GDM1 (cell line): ENCODE measurements around the gene SFXN4.
"Not testable (repeated sequence)": the region's sequence is repeated elsewhere in the genome, so short reads cannot be mapped to it uniquely, and the experiment has no call there.

Experiments used
- DNase-seq: peaks from one replicate; lab custom pipeline; 2025; lab: John Stamatoyannopoulos, UW

The SFXN4 gene

DNA sequence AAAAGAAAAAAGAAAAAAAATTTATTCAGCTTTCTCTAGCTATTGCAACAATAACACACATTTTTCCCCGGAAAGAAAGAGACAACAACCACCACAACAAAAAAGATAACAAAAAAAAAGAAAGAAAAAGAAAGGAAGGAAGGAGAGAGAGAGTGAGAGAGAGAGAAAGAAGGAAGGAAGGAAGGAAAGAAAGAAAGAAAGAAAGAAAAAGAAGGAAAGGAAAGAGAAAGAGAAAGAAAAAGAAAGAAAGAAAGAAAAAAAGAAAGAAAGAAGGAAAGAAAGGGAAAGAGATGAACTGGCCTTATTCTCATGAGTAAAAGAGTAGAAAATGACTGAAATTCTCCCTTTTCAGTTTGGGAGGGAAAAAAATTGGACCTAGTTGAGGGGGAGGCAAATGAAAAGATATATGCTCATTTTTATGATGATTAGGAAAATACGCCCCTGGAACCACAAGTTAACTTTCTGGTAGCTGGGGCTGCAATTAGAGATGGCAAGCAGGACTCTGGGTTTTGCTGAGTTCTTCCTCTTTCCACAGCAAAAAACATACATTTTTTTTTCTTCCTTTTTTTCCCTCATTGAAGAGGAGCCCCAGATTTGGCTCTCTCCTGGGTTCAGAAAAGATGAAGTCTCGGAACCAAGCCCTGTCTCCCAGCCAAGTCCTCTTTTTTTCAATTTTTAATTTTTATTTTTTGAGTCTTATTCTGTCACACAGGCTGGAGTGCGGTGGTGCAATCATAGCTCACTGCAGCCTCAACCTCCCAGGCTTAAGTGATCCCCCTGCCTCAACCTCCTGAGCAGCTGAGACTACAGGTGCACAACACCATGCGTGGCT lies 25.7 kb upstream of the SFXN4 start:
- DNase-seq: peak; percentile 6

- DNase-seq: no peak
These were observed 24.8 kb upstream of the SFXN4 start for GRCh38 chr10:119190353-119190752.

DNA sequence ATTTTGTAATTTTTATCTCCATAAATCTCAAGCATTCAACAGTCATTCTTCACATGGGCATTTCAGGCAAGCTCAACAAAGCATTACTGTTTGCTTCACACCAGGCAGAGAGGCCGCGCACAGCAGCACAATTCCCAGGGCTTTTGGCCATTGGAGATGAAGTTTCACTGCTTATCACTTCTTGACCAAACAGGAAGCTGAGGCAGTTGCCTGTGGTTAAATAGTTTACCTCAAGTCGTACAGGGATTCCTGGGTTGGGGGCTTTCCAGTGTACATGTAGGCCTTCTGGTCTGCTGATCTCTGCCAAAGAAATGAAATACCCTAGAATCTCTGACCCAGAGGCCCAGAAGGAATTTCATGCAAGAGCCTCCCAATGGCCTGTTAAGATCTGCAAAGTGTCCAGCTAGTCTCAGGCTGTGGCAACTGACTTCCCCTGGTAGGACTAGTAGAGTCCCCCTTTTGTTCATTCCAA lies 24.3 kb upstream of the SFXN4 start:
- peak; percentile 54 for DNase-seq

DNA sequence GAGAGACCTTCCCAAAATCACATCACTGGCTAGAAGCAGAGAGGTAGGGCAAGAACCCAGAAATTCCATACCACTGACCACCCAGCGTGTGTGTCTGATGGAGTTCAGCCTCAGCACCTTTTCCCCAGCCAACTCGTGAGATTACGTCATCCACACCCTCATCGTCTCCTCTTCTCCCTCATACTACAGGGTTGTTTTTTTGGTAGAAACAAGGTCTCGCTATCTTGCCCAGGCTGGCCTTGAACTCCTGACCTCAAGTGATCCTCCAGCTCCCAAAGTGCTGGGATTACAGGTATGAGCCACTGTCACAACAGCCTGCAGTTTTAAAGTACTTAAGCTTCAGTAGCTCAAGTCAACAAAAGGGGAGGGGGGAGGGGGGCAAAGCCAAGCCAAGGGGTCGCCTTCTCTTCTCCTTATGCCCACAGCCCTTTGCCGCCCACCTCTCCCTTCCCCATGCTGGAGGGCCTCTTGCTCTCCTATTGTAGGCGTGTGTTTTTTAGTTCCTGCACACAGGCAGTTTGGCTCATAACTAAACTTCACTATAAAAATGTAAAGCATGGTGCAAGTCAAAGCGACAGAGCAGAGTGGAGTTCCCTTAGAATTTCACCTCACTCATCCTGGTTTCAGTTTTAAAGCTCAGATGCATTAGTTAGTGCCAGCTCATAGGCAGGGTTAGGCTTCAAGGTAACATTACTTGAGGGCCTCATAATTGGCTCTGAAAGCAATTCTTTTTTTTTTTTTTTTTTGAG lies 18.3 kb upstream of the SFXN4 start:
- no peak for DNase-seq

DNA sequence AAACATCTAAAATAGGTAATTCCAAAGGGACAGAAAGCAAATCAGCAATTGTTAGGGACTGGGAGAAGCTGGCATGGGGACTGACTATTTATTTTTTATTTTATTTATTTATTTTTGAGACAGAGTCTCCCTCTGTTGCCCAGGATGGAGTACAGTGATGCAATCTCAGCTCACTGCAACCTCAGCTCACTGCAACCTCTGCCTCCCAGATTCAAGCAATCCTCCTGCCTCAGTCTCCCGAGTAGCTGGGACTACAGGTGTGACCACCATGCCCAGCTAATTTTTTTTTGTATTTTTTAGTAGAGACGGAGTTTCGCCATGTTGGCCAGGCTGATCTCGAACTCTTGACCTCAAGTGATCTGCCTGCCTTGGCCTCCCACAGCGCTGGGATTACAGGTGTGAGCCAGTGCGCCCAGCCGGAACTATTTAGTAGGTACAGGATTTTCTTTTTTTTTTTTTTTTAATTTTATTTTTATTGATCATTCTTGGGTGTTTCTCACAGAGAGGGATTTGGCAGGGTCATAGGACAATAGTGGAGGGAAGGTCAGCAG lies 15.4 kb upstream of the SFXN4 start:
- not testable (repeated sequence) for DNase-seq

- peak; percentile 89 for DNase-seq
These were observed 13.0 kb upstream of the SFXN4 start, which contains the start of gene PRDX3 for GRCh38 chr10:119178372-119179119. TSS of gene PRDX3 (minus strand) at chr10:119178812. CDS start at chr10:119178790, 22 bp downstream.

DNA sequence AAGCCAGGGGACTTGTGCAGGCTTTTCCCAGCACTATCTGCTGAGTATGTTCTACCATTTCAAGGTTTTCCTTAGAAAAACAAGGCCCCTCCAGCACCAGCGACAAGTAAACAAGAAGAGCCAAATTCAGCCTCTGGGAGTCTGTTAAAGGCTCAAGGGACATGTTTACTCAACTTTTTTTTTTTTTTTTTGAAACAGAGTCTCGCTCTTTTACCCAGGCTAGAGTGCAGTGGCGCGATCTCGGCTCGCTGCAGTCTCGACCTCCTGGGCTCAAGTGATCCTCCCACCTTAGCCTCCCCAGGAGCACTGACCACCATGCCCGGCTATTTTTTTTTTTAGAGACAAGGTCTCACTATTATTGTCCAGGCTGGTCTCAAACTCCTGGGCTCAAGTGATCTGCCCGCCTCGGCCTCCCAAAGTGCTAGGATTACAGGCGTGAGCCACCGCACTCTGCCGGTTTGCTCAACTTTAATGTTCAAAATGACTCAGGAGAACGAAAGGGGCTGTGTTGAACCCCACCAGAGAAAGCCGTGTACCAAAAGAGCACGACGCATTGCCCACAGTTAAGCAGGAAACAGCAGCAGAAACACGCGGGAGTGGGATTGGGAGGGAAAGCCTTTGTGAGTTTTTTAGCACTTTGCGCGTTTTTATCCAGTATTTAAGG lies 12.3 kb upstream of the SFXN4 start:
- no peak for DNase-seq

DNA sequence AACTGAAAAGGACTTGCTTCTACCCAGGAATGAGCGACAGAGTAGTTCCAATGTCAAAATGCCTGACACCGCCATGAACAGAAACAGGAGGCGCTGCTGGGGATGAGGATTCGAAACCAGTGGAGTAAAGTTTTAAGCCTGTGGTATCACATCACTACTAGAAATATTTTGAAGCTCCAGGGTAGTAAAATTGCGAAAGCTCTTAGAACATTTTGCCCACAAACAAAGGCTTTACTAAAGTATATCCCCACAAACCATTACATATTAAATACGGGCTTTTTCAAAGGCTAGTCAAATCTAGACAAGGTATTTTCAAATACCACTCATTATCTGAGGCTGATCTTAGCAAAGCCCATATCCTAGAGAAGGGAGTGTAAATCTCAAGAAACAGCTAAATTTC lies 10.7 kb upstream of the SFXN4 start:
- no peak for DNase-seq

- no peak for DNase-seq
These were observed 8.6 kb upstream of the SFXN4 start for GRCh38 chr10:119174109-119174508.

DNA sequence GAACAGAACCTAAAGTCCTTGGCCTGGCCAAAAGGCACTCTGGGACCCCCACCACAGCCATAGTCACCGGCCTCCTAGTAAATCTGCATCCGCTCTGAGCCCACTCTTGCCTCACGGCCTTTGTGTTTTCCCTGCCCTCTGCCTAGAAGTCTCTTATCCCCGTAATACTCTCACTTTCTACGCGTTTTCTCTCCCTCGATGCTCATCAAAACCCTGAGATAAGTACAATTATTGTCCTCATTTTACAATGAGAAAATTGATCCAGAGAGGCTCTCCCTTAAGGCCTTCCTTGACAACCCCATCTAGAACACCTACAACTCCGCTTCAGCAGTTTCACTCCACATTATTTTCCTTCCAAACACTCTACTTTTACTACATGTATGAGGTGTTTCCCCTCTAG lies 1.5 kb upstream of the SFXN4 start:
- no peak for DNase-seq

DNA sequence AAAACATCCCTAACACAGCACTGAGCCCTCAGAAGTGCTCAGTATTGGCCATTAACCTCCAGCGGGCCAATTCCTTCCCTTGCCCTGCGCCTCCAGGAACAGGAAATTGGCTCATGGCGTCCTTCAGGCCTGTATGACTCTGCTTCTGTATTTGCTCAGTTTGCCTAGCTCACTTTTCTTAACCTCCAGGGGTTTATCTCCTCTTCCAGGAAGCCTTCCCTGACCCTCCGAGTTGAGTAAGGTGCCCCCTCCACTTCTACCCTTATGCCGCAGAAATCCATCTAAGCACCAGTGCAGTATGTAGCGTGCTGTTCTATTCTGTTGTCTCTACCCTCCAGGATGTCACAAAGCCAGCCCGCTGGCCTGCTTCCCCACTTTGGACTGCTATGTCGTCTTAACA lies 1.1 kb upstream of the SFXN4 start:
- DNase-seq: no peak

- no peak for DNase-seq
These were observed 595 bp upstream of the SFXN4 start for GRCh38 chr10:119166118-119166500.

DNA sequence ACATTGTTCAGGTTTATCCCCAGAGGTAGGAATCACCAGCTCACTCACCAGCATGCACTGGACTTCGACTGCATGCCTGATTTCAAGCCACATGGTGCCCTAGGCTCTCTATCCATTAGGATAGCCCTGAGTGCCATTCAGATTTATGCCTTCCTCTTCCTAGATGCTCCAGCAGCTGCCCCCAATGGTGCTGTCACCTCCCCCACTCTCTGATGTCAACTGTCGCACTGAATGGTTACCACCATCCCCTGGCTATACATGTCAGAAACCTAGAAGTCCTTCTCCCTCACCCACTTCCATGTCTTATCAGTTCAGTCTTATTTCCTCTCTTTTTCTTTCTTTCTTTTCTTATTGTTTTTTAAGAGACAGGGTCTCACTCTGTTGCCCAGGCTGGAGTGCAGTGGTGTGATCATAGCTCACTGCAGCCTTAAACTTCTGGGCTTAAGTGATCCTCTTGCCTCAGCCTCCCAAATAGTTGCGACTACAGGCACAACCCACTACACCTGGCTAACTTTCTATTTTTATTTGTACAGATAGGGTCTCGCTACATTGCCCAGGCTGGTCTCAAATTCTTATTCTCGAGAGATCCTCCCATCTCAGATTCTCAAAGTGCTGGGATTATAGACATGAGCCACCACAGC lies 2.9 kb downstream of the SFXN4 start:
- no peak for DNase-seq

DNA sequence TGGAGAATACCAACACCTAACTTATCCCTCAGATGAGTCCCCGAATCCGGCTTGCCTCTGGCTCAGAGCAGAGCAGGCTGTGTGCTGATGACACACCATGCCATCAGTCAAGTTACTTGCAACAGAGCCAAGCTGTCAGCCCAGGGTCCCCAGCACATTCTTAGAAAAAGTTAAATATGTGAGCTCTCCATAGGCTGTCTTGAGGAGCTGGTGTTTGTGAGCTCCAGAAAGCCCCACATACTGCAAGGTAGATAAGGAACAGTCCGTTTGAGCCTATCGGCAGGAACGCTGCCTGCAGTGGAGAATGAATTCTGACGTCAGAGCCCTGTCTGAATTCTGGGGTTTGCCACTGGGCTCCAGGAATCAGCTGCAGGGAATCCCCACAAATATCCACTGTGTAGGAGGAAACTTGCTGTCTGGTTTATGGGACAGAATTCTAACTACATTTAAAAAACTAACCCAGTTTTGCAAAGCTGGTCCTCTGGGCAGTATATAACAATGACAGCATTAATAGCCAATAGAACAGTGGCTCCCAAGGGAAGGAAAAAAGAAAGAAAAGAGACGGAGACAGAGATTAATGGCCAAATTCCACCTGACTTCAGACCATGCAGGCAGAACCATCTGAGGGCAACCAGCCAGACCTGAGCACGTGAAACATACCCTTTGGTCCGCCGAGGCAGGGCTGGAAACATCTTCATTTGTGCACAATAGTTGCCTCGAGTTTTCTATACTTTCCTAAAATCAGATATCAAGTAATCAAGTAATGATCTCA lies 3.6 kb downstream of the SFXN4 start:
- no peak for DNase-seq

DNA sequence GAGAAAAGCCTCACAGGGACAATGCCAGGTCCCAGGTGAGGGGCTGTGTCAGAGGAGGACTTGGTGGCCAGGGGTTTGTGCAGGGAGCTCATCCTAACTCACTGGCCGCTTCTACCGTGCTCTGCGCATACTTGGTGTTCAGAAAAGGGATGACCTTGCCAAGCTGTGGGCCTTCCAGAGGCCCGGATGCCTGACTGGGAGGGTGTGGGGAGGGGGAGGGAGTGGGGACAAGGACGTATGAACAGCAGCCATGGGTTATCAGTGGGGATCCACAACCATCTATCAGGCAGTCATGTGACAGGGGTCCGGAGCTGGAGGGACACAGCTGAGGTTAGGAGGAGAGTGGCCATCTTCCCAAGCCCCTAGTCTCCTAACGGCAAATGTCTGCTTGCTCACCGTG lies 6.2 kb downstream of the SFXN4 start:
- DNase-seq: no peak

DNA sequence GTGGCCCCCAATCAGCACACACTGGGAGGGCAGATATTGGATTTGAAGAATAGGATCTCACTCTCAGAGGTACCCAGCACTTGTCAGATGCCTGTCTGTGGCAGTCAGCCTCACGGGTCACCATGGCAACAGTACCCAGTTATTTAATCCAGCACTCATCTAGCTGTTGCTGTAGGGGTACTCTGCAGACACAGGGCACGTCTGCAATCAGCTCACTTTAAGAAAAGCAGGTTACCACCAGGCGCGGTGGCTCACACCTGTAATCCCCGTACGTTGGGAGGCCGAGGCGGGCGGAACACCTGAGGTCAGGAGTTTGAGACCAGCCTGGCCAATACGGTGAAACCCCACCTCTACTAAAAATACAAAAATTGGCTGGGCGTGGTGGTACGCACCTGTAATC lies 11.9 kb downstream of the SFXN4 start:
- no peak for DNase-seq

- no peak for DNase-seq
These were observed 12.5 kb downstream of the SFXN4 start for GRCh38 chr10:119153041-119153440.

DNA sequence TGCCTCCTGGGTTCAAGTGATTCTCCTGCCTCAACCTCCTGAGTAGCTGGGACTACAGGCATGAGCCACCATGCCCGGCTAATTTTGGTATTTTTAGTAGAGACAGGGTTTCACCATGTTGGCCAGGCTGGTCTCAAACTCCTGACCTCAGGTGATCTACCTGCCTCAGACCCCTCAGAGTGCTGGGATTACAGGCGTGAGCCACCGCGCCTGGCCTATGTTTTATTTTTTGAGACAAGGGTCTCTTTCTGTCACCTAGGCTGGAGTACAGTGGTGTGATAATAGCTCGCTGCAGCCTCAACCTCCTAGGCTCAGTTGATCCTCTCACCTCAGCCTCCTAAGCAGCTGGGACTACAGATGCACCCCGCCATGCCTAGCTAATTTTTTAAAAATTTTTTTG lies 13.9 kb downstream of the SFXN4 start:
- DNase-seq: not testable (repeated sequence)

GRCh38 chr10:119149729-119150128 lies 15.8 kb downstream of the SFXN4 start:
- no peak for DNase-seq

- DNase-seq: no peak
These were observed 16.4 kb downstream of the SFXN4 start for GRCh38 chr10:119149157-119149556.
